Kidney tubule cell (primary cell): ENCODE data around the gene AQP12A.

Experiments used
- DNase-seq: peaks from one replicate; pipeline ENCODE4 v3.0.0-alpha.2; 2018; ENCODE audit warnings: low spot score

Gene AQP12A

DNA sequence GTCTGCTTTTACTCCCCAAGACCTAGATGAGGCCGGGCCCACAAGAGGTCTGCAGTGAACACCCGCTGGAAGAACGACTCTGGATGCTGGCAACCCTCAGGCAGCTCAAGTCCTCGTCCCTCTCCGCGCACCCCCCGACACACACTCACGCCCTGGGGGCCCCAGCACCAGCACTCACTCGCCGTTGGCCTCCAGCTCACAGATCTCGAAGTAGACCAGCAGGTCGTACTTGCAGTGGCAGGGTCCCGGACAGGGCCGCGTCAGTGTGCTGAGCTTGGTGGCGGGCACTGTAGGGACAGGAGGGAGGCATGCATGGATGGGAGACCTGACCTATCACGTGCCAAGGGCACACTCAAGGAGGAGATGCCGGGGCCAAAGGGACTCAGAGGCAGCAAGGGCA lies 49.4 kb downstream of the AQP12A start:
- DNase-seq, result no peak

DNA sequence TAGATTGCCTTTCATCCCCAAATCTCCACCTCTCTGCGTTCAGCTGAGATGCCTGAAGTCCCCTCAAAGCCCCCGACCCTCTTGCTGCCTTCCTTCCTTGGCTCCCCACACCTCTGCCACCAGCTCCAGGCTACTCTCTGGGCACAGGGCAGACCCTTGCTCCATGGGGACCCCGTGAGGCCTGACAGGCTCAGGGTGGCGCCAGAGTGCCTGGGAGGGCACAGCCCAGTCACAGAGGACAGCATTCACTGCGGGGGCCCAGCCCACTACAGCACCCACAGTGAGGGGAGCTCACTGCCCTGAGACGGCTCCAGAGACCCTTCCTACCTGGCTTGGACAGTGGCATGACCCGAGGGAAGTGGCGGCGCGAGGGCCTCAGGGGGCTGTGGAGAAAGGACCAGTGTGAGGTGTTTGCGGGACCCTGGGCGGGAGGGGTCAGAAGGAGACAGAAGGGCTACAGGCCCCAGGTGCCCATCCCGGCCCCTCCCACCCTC lies 51.0 kb downstream of the AQP12A start:
- DNase-seq, result no peak

GRCh38 chr2:240745456-240745855 lies 53.8 kb downstream of the AQP12A start:
- no peak for DNase-seq

DNA sequence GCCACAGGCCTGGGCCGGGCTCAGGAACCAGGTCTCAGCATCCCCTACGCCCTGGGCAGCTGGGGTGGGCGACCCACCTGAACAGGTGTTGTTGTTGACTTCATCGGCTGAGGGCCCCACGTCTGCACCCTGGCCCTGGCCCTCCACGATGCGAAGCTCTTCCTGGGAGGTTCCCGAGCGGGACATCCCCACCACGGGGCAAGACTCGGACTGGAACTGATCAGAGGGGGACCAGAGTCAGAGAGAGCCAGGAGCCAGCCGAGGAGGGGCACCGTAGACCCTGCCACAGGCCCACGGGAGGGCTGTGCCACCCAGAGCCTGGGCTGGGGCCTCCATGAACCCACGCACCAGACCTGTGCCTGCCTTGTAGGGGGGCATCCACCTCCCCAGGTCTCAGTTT lies 54.3 kb downstream of the AQP12A start:
- DNase-seq, result no peak

DNA sequence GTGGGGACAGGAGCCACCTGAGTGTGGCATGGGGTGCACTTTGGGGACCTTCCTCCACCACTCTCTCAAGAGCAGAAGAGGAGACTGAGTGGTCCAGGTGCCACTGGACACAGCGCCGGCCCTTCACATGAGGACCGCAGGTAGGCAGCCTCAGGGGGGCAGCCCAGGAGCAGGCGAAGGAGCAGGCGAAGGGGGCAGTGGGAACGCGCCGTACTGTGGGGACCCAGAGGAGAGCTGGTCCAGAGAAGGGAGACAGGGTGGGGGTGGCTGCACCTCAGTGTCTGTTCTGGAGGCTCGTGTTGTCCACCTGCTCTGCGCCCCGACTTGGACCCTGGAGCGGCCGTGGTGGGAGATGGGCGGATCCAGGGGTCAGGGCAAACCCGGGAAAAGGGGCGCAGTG lies 55.0 kb downstream of the AQP12A start:
- DNase-seq, result no peak

GRCh38 chr2:240747256-240747655 lies 55.6 kb downstream of the AQP12A start:
- no peak for DNase-seq
